RWPE2 (cell line): ENCODE results near the gene IL10.

Source experiments
- ATAC-seq: fragments of 200-7000 bp; cut with Tn5 transposase; 3 replicates; pipeline ENCODE4 v1.9.1; 2021; ENCODE audit warnings: low read depth
- DNase-seq: peaks from one replicate; pipeline ENCODE4 v3.0.0-alpha.2; 2020; ENCODE audit warnings: low spot score
- H3K27ac ChIP-seq: fragments of 450-650 bp; 2 replicates; pipeline ENCODE4 v1.5.1; 2017; ENCODE audit warnings: mild to moderate bottlenecking; ENCODE audit not compliant: poor library complexity, severe bottlenecking
- H3K27me3 ChIP-seq: fragments of 250-450 bp; sonication (Bioruptor Pico); 2 replicates; pipeline ENCODE4 v1.5.1; 2021; ENCODE audit warnings: mild to moderate bottlenecking, moderate library complexity; ENCODE audit not compliant: insufficient read depth, poor library complexity, severe bottlenecking
- H3K36me3 ChIP-seq: fragments of 250-450 bp; sonication (Bioruptor Pico); 2 replicates; pipeline ENCODE4 v1.5.1; 2020; ENCODE audit warnings: low read depth, mild to moderate bottlenecking, moderate library complexity
- H3K4me1 ChIP-seq: fragments of 250-450 bp; sonication (Bioruptor Pico); 2 replicates; pipeline ENCODE4 v1.5.1; 2021; ENCODE audit warnings: mild to moderate bottlenecking, moderate library complexity; ENCODE audit not compliant: insufficient read depth, poor library complexity, severe bottlenecking
- H3K4me3 ChIP-seq: fragments of 250-450 bp; sonication (Bioruptor Pico); 2 replicates; pipeline ENCODE4 v1.5.1; 2021; ENCODE audit warnings: mild to moderate bottlenecking, moderate library complexity; ENCODE audit not compliant: severe bottlenecking
- H3K9me3 ChIP-seq: fragments of 250-450 bp; sonication (Bioruptor Pico); 2 replicates; pipeline ENCODE4 v1.5.1; 2021; ENCODE audit warnings: mild to moderate bottlenecking, moderate library complexity; ENCODE audit not compliant: severe bottlenecking
- CTCF ChIP-seq: fragments of 450-650 bp; IDR thresholded peaks from one replicate; pipeline ENCODE4 v1.5.1; 2017; ENCODE audit warnings: mild to moderate bottlenecking, moderate library complexity; ENCODE audit not compliant: poor library complexity, severe bottlenecking

Gene IL10

GRCh38 chr1:206721454-206721853 lies 50.8 kb downstream of the IL10 start:
- Histone ChIP-seq H3K27ac (no peak overlapping the region), H3K9me3 (no peaks in the 10 kb centered on the region), H3K4me1 (peaks cover 23% of the 10 kb centered on the region), H3K36me3 (no peaks in the 10 kb centered on the region), H3K4me3 (no peak overlapping the region), H3K27me3 (no peaks in the 10 kb centered on the region)
- no peak for TF ChIP-seq CTCF
- no peak for DNase-seq
- no peak for ATAC-seq

DNA sequence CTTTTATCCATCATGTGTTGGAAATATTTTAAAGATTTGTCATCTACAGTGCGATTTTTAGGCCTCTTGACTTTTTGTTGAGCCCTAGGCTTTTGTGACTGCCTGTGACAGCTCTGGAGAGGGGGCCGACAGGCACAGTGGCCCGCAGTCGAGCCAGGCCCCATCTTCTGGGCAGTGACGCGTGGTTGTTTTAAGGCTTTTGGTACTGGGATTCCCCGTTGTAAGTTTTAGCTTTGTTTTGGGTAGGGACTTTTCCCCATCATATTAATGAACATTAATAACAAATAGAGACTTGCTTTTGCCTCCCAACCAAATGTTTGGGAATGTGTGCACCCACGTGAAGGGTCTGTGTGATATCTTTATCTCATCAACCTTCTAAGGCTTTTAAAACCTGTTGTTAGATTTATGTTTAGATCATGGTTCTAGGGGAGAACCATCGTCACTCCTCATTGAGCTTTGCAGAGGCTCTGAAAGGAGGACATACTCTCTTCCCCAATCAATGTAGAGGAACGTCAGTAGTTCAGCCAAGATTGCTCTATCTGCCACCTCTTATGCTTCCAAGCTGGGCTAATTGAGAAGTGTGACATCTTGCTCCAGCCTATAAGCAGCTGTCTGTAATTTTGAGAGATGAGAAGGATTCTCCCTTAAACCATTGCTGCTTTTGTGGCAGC lies 53.0 kb downstream of the IL10 start:
- peaks cover 24% of the 10 kb centered on the region for H3K4me1 ChIP-seq
- ATAC-seq: no peak
- no peaks in the 10 kb centered on the region for H3K27me3 ChIP-seq
- no peaks in the 10 kb centered on the region for H3K36me3 ChIP-seq
- peak; percentile 9 for DNase-seq
- TF ChIP-seq CTCF: no peak
- H3K4me3 ChIP-seq: no peak overlapping the region
- H3K27ac ChIP-seq: no peak overlapping the region
- H3K9me3 ChIP-seq: no peaks in the 10 kb centered on the region

GRCh38 chr1:206717674-206717989 lies 54.7 kb downstream of the IL10 start:
- no peak for TF ChIP-seq CTCF
- H3K4me3 ChIP-seq: no peak overlapping the region
- H3K36me3 ChIP-seq: no peaks in the 10 kb centered on the region
- no peak overlapping the region for H3K27ac ChIP-seq
- no peak for DNase-seq
- H3K27me3 ChIP-seq: no peaks in the 10 kb centered on the region
- no peak for ATAC-seq
- H3K4me1 ChIP-seq: peaks cover 11% of the 10 kb centered on the region
- H3K9me3 ChIP-seq: no peaks in the 10 kb centered on the region
